Transverse colon (tissue), 4 donors: Measurements from ENCODE around the gene KRTAP10-8. TPM values are rescaled to one million over a fixed set of nuclear protein-coding genes. Genes with fewer than 3 reads are reported as not detected.

Source experiments
- DNase-seq: peaks from one replicate; pipeline ENCODE4 v3.0.0-alpha.2; 2019
- H3K27ac ChIP-seq, 4 donors: fragments of 200-600 bp; sonication (generic); 2 replicates each; pipeline ENCODE4 v1.5.1; 2016 to 2018; ENCODE audit warnings: inconsistent platforms in 4 of 4
- H3K27me3 ChIP-seq: fragments of 200-600 bp; sonication (generic); 2 replicates; pipeline ENCODE4 v1.5.1; 2017; ENCODE audit warnings: inconsistent platforms
- H3K36me3 ChIP-seq, 4 donors: fragments of 200-600 bp; sonication (generic); 2 replicates each; pipeline ENCODE4 v1.5.1; 2017 to 2019; ENCODE audit warnings: inconsistent platforms in 4 of 4
- H3K4me1 ChIP-seq, 4 donors: fragments of 200-600 bp; sonication (generic); 2 replicates each; pipeline ENCODE4 v1.5.1; 2017 to 2020; ENCODE audit warnings: inconsistent platforms in 4 of 4
- H3K4me3 ChIP-seq, 4 donors: fragments of 200-600 bp; sonication (generic); 1 replicate in 1 of 4; 2 replicates in 3 of 4; pipeline versions ENCODE4 v1.5.1 to v1.6.1; 2017 to 2019; ENCODE audit warnings: inconsistent platforms in 4 of 4
- H3K9me3 ChIP-seq, 2 donors: fragments of 200-600 bp; sonication (generic); 2 replicates each; pipeline ENCODE4 v1.5.1; 2017 to 2019; ENCODE audit warnings: inconsistent platforms in 2 of 2
- EP300 ChIP-seq: sonication (generic); formaldehyde crosslinking; IDR thresholded peaks from one replicate; pipeline ENCODE4 v1.6.1; 2017; ENCODE audit warnings: antibody characterized with exemption, low read depth
- POLR2A ChIP-seq: fragments of 450-650 bp; IDR thresholded peaks from one replicate; pipeline ENCODE4 v1.6.1; 2016; ENCODE audit warnings: antibody characterized with exemption, mild to moderate bottlenecking, moderate library complexity
- POLR2AphosphoS5 ChIP-seq, 3 donors: sonication (generic); formaldehyde crosslinking; IDR thresholded peaks; one replicate each; pipeline ENCODE4 v1.6.1; 2016; ENCODE audit warnings: antibody characterized with exemption in 3 of 3
- WGBS, 2 donors: methylation state at CpG; one replicate each; pipeline ENCODE4 v1.1.5; 2018; ENCODE audit warnings: low coverage in 1 of 2; 5-methylcytosine and 5-hydroxymethylcytosine counted together
- in situ Hi-C, 4 donors: fragments of 200-750 bp; cut with MboI; loops; one replicate each; pipeline versions ENCODE4 v1.15.0 to v1.15.1; 2017; ENCODE audit warnings: low sequenced_read_pairs in 3 of 4, low pct_ligation_motif_present in 1 of 4, low pct_unique_long_range_greater_than_20kb in 1 of 4
- intact Hi-C: fragments of 100-400 bp; cut with DNase I; formaldehyde crosslinking; loops from one replicate; pipeline ENCODE4 v1.15.1; 2023; ENCODE audit warnings: low total_unique reads
- total RNA-seq, 4 donors: library from RNA; depleted of rRNA; stranded (reverse); fragments of >200 nt; gene quantifications; one replicate each; pipeline ENCODE4 v1.1.0, GENCODE V29; 2016
- TF ChIP-seq, protein P1 (sequence below), 5 experiments: fragments of 200-600 bp in 3 of 5; fragments of 450-650 bp in 2 of 5; sonication (generic) in 3 of 5; IDR thresholded peaks; 1 replicate in 2 of 5; 2 replicates in 3 of 5; pipeline ENCODE4 v1.5.1; 2016 to 2017; ENCODE audit warnings: antibody characterized with exemption in 5 of 5, inconsistent platforms in 3 of 5, mild to moderate bottlenecking in 2 of 5, moderate library complexity in 1 of 5

KRTAP10-8 gene
- total RNA-seq, 4 donors from 2014 or later: not detected

DNA sequence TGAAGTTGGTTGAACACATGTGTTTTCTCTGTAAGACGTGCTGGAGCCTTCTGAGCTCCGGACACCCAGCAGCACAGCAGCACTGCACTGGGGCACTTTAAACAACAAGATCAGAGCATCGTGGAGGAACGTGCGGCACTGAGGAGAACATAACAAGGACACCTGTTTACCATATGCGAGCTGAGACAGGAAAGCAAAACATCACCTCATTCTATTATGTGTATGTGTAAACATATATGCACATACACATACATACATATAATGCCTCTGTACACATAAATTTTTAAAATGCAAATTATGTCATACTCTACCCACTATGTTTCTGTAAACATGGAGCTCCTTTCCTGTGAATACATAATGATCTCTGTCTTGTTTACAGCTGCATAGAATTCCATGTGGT, 16.4 kb upstream of the KRTAP10-8 start:
- DNase-seq: no peak
- Histone ChIP-seq H3K4me1 (no peaks in the 10 kb centered on the region), H3K36me3 (no peaks in the 10 kb centered on the region), H3K27me3 (peaks cover 45% of the 10 kb centered on the region), H3K27ac (no peak overlapping the region), H3K9me3 (peaks cover 0 to 5% of the 10 kb centered on the region in 2 donors), H3K4me3 (no peak overlapping the region)
- 75% methylated on average over 6 of the region's 6 CpGs; no CpG with 5 or more reads in 1 of the 2 donors for WGBS, 2 donors
- TF ChIP-seq EP300 (no peak), POLR2AphosphoS5 (IDR thresholded peaks at IDR 0.05) (no peak), POLR2A (no peak)
- TF ChIP-seq, protein P1, sequence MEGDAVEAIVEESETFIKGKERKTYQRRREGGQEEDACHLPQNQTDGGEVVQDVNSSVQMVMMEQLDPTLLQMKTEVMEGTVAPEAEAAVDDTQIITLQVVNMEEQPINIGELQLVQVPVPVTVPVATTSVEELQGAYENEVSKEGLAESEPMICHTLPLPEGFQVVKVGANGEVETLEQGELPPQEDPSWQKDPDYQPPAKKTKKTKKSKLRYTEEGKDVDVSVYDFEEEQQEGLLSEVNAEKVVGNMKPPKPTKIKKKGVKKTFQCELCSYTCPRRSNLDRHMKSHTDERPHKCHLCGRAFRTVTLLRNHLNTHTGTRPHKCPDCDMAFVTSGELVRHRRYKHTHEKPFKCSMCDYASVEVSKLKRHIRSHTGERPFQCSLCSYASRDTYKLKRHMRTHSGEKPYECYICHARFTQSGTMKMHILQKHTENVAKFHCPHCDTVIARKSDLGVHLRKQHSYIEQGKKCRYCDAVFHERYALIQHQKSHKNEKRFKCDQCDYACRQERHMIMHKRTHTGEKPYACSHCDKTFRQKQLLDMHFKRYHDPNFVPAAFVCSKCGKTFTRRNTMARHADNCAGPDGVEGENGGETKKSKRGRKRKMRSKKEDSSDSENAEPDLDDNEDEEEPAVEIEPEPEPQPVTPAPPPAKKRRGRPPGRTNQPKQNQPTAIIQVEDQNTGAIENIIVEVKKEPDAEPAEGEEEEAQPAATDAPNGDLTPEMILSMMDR (IDR thresholded peaks at IDR 0.05): no peak
- in situ Hi-C loops (loop anchor here in 2 of 4 donors (25.0 kb wide), 1 partner anchor 92 kb away; the partner anchor contains the start of genes KRTAP10-12 (in 2 of the 2) and KRTAP12-1 (in 2 of the 2)), intact Hi-C loops (no loop called here)

DNA sequence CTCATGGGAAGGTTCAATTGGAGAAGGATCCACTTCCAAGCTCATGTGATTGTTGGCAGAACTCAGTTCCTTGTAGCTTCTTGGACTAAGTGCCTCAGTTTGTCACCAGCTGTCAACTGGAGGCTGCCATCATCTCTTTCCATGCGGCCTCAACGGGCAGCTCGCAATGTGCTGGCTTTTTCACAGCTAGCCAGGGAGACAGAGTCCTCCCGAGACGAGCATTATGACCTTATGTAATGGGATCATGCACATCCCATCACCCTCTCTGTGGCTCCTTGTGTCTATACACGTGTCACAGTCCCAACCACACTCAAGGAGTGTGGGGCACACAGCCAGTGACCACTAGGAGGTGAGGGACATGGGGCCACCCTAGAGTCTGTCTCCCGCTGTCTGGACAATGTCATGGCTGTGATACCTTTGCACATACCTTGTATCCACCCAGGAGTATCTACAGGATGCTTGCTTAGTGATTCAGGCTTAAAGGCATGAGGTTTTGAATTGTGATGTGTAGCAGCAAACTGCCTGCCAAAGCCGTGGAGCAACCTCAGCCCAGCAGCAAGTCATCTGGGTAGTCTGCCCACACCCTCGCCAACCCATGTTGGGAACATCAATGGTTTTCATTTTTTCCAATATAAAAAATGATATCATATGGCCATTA, 15.7 kb upstream of the KRTAP10-8 start:
- H3K36me3 ChIP-seq: no peaks in the 10 kb centered on the region
- TF ChIP-seq POLR2A (no peak), EP300 (no peak), POLR2AphosphoS5 (IDR thresholded peaks at IDR 0.05) (no peak)
- TF ChIP-seq, protein P1 (IDR thresholded peaks at IDR 0.05): no peak
- DNase-seq: no peak
- in situ Hi-C loops: loop anchor here in 2 of 4 donors (25.0 kb wide), 1 partner anchor 91 kb away; the partner anchor contains the start of genes KRTAP10-12 (in 2 of the 2) and KRTAP12-1 (in 2 of the 2)
- H3K9me3 ChIP-seq: peaks cover 0 to 5% of the 10 kb centered on the region in 2 donors
- intact Hi-C loops: no loop called here
- no peaks in the 10 kb centered on the region for H3K4me1 ChIP-seq
- no peak overlapping the region for H3K27ac ChIP-seq
- H3K27me3 ChIP-seq: peaks cover 44% of the 10 kb centered on the region
- H3K4me3 ChIP-seq: no peak overlapping the region
- 73 to 80% methylated on average over 6 to 9 of the region's 9 CpGs for WGBS, 2 donors

DNA sequence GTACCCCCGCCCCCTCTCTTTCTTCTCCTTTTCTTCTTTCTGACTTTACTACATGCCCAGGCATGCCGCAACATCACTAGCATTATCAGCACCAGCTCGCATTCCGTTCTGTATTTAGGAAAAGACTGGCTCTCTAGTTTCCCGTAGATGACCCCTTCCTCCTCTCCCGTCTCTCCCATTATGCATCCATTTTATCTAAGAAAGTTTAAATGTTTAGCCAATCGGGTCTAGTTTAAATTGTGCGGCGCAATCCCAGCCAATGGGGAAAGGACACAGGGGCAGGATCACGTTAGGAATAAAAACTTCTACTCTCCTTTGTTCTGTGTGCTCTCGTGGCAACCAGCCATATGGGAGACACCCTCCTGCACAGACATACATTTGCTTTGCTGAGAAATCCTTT, 13.8 kb upstream of the KRTAP10-8 start:
- WGBS, 2 donors: 64 to 79% methylated on average over 11 of the region's 11 CpGs
- intact Hi-C loops: no loop called here

More for the DNA sequence above, 13.8 kb upstream of the KRTAP10-8 start:
- H3K9me3 ChIP-seq: peaks cover 0 to 5% of the 10 kb centered on the region in 2 donors
- H3K27me3 ChIP-seq: peaks cover 46% of the 10 kb centered on the region
- H3K4me3 ChIP-seq: no peak overlapping the region
- no peak for DNase-seq
- no peaks in the 10 kb centered on the region for H3K4me1 ChIP-seq
- in situ Hi-C loops: loop anchor here in 2 of 4 donors (25.0 kb wide), 1 partner anchor 89 kb away; the partner anchor contains the start of genes KRTAP10-12 (in 2 of the 2) and KRTAP12-1 (in 2 of the 2)
- no peak overlapping the region for H3K27ac ChIP-seq
- TF ChIP-seq POLR2A (no peak), POLR2AphosphoS5 (IDR thresholded peaks at IDR 0.05) (no peak), EP300 (no peak)
- TF ChIP-seq, protein P1 (IDR thresholded peaks at IDR 0.05): no peak
- no peaks in the 10 kb centered on the region for H3K36me3 ChIP-seq
